Aorta (tissue), 5 donors: Measurements from ENCODE around the gene RER1. TPM values are rescaled to one million over a fixed set of nuclear protein-coding genes. Genes with fewer than 3 reads are reported as not detected.

Source experiments
- ATAC-seq: fragments of 200-7000 bp; cut with Tn5 transposase; one replicate; pipeline ENCODE4 v1.9.1; 2022; ENCODE audit warnings: moderate library complexity; ENCODE audit not compliant: low FRiP score
- DNase-seq, 2 donors: peaks; one replicate each; pipeline ENCODE4 v3.0.0-alpha.2; 2020
- H3K27ac ChIP-seq, 2 donors: one replicate each; pipeline ENCODE4 v1.5.1; 2013; ENCODE audit warnings: low read length in 2 of 2, mild to moderate bottlenecking in 2 of 2, moderate library complexity in 2 of 2, control low read depth in 1 of 2, inconsistent platforms in 1 of 2, low read depth in 1 of 2
- H3K27me3 ChIP-seq, 2 donors: one replicate each; pipeline ENCODE4 v1.6.1; 2013; ENCODE audit warnings: control low read depth in 1 of 2, low read length in 1 of 2, mild to moderate bottlenecking in 1 of 2, moderate library complexity in 1 of 2; ENCODE audit not compliant: insufficient read depth in 2 of 2, control insufficient read depth in 1 of 2
- H3K36me3 ChIP-seq, 2 donors: one replicate each; pipeline ENCODE4 v1.6.1; 2013; ENCODE audit warnings: control low read depth in 1 of 2, low read length in 1 of 2, mild to moderate bottlenecking in 1 of 2; ENCODE audit not compliant: insufficient read depth in 2 of 2, control insufficient read depth in 1 of 2
- H3K4me1 ChIP-seq, 2 donors: one replicate each; pipeline ENCODE4 v1.6.1; 2013; ENCODE audit warnings: low read length in 2 of 2, control low read depth in 1 of 2, mild to moderate bottlenecking in 1 of 2, moderate library complexity in 1 of 2; ENCODE audit not compliant: insufficient read depth in 2 of 2, control insufficient read depth in 1 of 2
- H3K4me3 ChIP-seq, 2 donors: one replicate each; pipeline ENCODE4 v1.5.1; 2013; ENCODE audit warnings: low read length in 2 of 2, control low read depth in 1 of 2, mild to moderate bottlenecking in 1 of 2
- H3K9me3 ChIP-seq: one replicate; pipeline ENCODE4 v1.6.1; 2013; ENCODE audit warnings: mild to moderate bottlenecking, low read length; ENCODE audit not compliant: control insufficient read depth
- WGBS, 2 donors: extraction: QIAGEN DNeasy Blood & Tissue Kit; methylation state at CpG; one replicate each; pipeline ENCODE4 v1.1.7; 2013; 5-methylcytosine and 5-hydroxymethylcytosine counted together
- intact Hi-C, 2 donors: fragments of 100-400 bp; cut with DNase I; formaldehyde crosslinking; loops; one replicate each; pipeline versions ENCODE4 v1.14.2 to v1.15.0; 2022
- polyA plus RNA-seq, 2 donors: library from polyadenylated mRNA; stranded (reverse); fragments of 200-250 nt; gene quantifications; one replicate each; pipeline ENCODE4 v1.2.3, GENCODE V29; 2013
- total RNA-seq, 2 donors: library from RNA; stranded (reverse); fragmentation: NEBNext Ultra II Directional; extraction: Animal tissue kit (Norgen Biotek cat#: 25700); gene quantifications; one replicate each; pipeline ENCODE4 v1.2.1, GENCODE V29; 2021
- donor health status: healthy with polysubstance abuse.
- donor health status: Bipolar disorder and iron deficiency.
- donor health status: DM: no; HTN: no; CAD: no.
- donor health status: DM: no; HTN: no; CAD: no.
- donor health status: DM: yes; HTN: yes; CAD: no.

The RER1 gene
- total and polyA plus RNA-seq, 4 donors, result 41.1 to 99.8 (median 83.4) TPM

GRCh38 chr1:2352341-2352896, 39.2 kb upstream of the RER1 start:
- intact Hi-C loops, result no loop called here
- Histone ChIP-seq H3K27ac (no peak overlapping the region), H3K9me3 (no peaks in the 10 kb centered on the region), H3K27me3 (no peaks in the 10 kb centered on the region), H3K4me1 (peaks cover 0 to 3% of the 10 kb centered on the region in 2 donors), H3K36me3 (no peaks in the 10 kb centered on the region), H3K4me3 (no peak overlapping the region)
- WGBS, 2 donors, result 95 to 96% methylated on average over 11 of the region's 11 CpGs
- DNase-seq (peak; percentile 40 to 58), ATAC-seq (no peak)

GRCh38 chr1:2352897-2353550, 38.6 kb upstream of the RER1 start:
- DNase-seq (peak; percentile 49 to 69), ATAC-seq (no peak)
- Histone ChIP-seq H3K4me3 (no peak overlapping the region), H3K27ac (peak overlapping the region in 1 of 2 donors; percentile 20), H3K36me3 (no peaks in the 10 kb centered on the region), H3K9me3 (no peaks in the 10 kb centered on the region), H3K27me3 (no peaks in the 10 kb centered on the region), H3K4me1 (peaks cover 0 to 3% of the 10 kb centered on the region in 2 donors)
- 37 to 38% methylated on average over 21 of the region's 21 CpGs for WGBS, 2 donors
- intact Hi-C loops, result no loop called here

- H3K27ac ChIP-seq, result peak overlapping the region in 1 of 2 donors; percentile 20
- no peak for ATAC-seq
- DNase-seq, result peak in 1 of 2 donors; percentile 59
- no peaks in the 10 kb centered on the region for H3K9me3 ChIP-seq
- no peaks in the 10 kb centered on the region for H3K27me3 ChIP-seq
- H3K4me3 ChIP-seq, result no peak overlapping the region
- WGBS, 2 donors, result 74 to 80% methylated on average over 28 of the region's 28 CpGs
- H3K4me1 ChIP-seq, result peaks cover 0 to 3% of the 10 kb centered on the region in 2 donors
- H3K36me3 ChIP-seq, result no peaks in the 10 kb centered on the region
- intact Hi-C loops, result no loop called here
These were observed 37.8 kb upstream of the RER1 start for GRCh38 chr1:2353551-2354438.

- H3K4me3 ChIP-seq, result no peak overlapping the region
- no peak overlapping the region for H3K27ac ChIP-seq
- no peaks in the 10 kb centered on the region for H3K36me3 ChIP-seq
- peaks cover 0 to 3% of the 10 kb centered on the region in 2 donors for H3K4me1 ChIP-seq
- no peaks in the 10 kb centered on the region for H3K27me3 ChIP-seq
- DNase-seq (peak; percentile 36 to 66), ATAC-seq (no peak)
- 32 to 36% methylated on average over 38 of the region's 38 CpGs for WGBS, 2 donors
- no peaks in the 10 kb centered on the region for H3K9me3 ChIP-seq
- intact Hi-C loops, result no loop called here
These were observed 36.9 kb upstream of the RER1 start for GRCh38 chr1:2354511-2355372.

- intact Hi-C loops, result no loop called here
- DNase-seq (peak; percentile 38 to 65), ATAC-seq (no peak)
- Histone ChIP-seq H3K9me3 (no peaks in the 10 kb centered on the region), H3K27me3 (no peaks in the 10 kb centered on the region), H3K36me3 (no peaks in the 10 kb centered on the region), H3K27ac (no peak overlapping the region), H3K4me3 (no peak overlapping the region), H3K4me1 (peaks cover 0 to 3% of the 10 kb centered on the region in 2 donors)
- whole genome bisulfite sequencing, 2 donors, result 75 to 84% methylated on average over 28 of the region's 28 CpGs
These were observed 36.0 kb upstream of the RER1 start for GRCh38 chr1:2355373-2356261.

GRCh38 chr1:2356401-2356800, 35.2 kb upstream of the RER1 start:
- Histone ChIP-seq H3K4me1 (peaks cover 0 to 3% of the 10 kb centered on the region in 2 donors), H3K9me3 (no peaks in the 10 kb centered on the region), H3K36me3 (no peaks in the 10 kb centered on the region), H3K27ac (no peak overlapping the region), H3K27me3 (no peaks in the 10 kb centered on the region), H3K4me3 (no peak overlapping the region)
- DNase-seq (peak; percentile 33 to 55), ATAC-seq (no peak)
- intact Hi-C loops, result no loop called here
- WGBS, 2 donors, result 94 to 97% methylated on average over 15 of the region's 15 CpGs

- Histone ChIP-seq H3K27me3 (no peaks in the 10 kb centered on the region), H3K36me3 (no peaks in the 10 kb centered on the region), H3K9me3 (no peaks in the 10 kb centered on the region), H3K4me1 (peaks cover 0 to 3% of the 10 kb centered on the region in 2 donors), H3K4me3 (no peak overlapping the region), H3K27ac (no peak overlapping the region)
- WGBS, 2 donors, result 94 to 96% methylated on average over 37 of the region's 37 CpGs
- DNase-seq (peak; percentile 26 to 61), ATAC-seq (no peak)
- intact Hi-C loops, result no loop called here
These were observed 34.5 kb upstream of the RER1 start for GRCh38 chr1:2356911-2357845.
